ENCODE measurements around the gene PSME4.

DNA sequence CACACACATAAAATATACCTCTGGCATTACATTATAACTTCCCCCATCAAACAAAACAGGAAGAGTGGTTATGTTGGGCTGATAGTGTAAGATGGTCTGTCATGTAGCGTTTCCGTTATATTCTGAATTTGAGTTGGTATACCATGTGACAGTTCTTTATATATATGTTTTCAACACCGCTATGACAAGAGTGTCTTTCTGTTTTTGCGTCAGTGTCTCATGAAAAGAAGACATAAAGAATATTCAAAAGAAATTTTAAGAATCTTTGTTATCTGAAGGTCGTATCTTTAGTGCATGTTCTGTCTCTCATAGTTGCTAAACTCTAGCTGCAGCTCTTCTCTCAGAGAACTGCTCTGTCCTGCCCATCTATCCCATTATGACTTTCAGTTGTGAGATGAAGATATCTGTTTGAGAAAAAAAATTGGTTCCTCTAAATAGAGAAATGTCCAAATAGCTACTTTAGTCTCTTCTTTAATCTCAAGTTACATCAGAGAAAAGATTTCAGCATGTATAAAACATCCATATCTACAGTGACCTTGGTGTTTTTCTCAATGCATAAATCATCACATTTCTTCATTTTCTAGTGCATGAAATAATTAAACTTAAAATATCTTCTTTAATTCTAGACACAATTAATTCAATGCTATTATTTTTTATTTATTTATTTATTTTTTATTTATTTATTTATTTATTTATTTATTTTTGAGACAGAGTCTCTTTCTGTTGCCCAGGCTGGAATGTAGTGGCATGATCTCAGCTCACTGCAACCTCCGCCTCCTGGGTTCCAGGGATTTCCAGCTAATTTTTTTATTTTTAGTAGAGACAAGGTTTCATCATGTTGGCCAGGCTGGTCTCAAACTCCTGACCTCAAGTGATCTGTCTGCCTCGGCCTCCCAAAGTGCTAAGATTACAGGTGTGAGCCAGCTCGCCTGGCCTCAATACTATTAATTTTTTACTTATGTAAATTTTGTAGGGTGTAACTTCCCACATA, 24.3 kb upstream of the PSME4 start:
- TF ChIP-seq MAFK (conservative IDR thresholded peaks at IDR 0.05 in 1 of 2, IDR thresholded peaks at IDR 0.05 in 1 of 2; ENCODE audit: low read length in 2 of 2) (no peak), ZNF263 (CRISPR knock-in tag; IDR thresholded peaks at IDR 0.05) (no peak), BCL6 (CRISPR knock-in tag; IDR thresholded peaks at IDR 0.05) (no peak), GZF1 (CRISPR knock-in tag; IDR thresholded peaks at IDR 0.05) (no peak), JUNB (CRISPR knock-in tag; IDR thresholded peaks at IDR 0.05; ENCODE audit: borderline replicate concordance) (no peak), ATF1 (CRISPR knock-in tag; IDR thresholded peaks at IDR 0.05) (no peak), ZNF556 (CRISPR knock-in tag; IDR thresholded peaks at IDR 0.05; ENCODE audit: borderline replicate concordance) (no peak), POLR2A (IDR thresholded peaks at IDR 0.05; ENCODE audit: insufficient read depth in 1 of 2, low read depth in 2 of 2, low read length in 2 of 2) (no peak), GATAD1 (CRISPR knock-in tag; IDR thresholded peaks at IDR 0.05) (no peak), ZFP37 (CRISPR knock-in tag; IDR thresholded peaks at IDR 0.05; ENCODE audit: borderline replicate concordance) (no peak)
- TF ChIP-seq, protein P1, sequence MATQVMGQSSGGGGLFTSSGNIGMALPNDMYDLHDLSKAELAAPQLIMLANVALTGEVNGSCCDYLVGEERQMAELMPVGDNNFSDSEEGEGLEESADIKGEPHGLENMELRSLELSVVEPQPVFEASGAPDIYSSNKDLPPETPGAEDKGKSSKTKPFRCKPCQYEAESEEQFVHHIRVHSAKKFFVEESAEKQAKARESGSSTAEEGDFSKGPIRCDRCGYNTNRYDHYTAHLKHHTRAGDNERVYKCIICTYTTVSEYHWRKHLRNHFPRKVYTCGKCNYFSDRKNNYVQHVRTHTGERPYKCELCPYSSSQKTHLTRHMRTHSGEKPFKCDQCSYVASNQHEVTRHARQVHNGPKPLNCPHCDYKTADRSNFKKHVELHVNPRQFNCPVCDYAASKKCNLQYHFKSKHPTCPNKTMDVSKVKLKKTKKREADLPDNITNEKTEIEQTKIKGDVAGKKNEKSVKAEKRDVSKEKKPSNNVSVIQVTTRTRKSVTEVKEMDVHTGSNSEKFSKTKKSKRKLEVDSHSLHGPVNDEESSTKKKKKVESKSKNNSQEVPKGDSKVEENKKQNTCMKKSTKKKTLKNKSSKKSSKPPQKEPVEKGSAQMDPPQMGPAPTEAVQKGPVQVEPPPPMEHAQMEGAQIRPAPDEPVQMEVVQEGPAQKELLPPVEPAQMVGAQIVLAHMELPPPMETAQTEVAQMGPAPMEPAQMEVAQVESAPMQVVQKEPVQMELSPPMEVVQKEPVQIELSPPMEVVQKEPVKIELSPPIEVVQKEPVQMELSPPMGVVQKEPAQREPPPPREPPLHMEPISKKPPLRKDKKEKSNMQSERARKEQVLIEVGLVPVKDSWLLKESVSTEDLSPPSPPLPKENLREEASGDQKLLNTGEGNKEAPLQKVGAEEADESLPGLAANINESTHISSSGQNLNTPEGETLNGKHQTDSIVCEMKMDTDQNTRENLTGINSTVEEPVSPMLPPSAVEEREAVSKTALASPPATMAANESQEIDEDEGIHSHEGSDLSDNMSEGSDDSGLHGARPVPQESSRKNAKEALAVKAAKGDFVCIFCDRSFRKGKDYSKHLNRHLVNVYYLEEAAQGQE (IDR thresholded peaks at IDR 0.05; ENCODE audit: borderline replicate concordance in 1 of 2, low read depth in 1 of 2, low read length in 2 of 2) = no peak
- TF ChIP-seq, protein P2, sequence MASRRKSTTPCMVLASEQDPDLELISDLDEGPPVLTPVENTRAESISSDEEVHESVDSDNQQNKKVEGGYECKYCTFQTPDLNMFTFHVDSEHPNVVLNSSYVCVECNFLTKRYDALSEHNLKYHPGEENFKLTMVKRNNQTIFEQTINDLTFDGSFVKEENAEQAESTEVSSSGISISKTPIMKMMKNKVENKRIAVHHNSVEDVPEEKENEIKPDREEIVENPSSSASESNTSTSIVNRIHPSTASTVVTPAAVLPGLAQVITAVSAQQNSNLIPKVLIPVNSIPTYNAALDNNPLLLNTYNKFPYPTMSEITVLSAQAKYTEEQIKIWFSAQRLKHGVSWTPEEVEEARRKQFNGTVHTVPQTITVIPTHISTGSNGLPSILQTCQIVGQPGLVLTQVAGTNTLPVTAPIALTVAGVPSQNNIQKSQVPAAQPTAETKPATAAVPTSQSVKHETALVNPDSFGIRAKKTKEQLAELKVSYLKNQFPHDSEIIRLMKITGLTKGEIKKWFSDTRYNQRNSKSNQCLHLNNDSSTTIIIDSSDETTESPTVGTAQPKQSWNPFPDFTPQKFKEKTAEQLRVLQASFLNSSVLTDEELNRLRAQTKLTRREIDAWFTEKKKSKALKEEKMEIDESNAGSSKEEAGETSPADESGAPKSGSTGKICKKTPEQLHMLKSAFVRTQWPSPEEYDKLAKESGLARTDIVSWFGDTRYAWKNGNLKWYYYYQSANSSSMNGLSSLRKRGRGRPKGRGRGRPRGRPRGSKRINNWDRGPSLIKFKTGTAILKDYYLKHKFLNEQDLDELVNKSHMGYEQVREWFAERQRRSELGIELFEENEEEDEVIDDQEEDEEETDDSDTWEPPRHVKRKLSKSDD (CRISPR knock-in tag; IDR thresholded peaks at IDR 0.05; ENCODE audit: low read depth) = no peak
- TF ChIP-seq, protein P3, sequence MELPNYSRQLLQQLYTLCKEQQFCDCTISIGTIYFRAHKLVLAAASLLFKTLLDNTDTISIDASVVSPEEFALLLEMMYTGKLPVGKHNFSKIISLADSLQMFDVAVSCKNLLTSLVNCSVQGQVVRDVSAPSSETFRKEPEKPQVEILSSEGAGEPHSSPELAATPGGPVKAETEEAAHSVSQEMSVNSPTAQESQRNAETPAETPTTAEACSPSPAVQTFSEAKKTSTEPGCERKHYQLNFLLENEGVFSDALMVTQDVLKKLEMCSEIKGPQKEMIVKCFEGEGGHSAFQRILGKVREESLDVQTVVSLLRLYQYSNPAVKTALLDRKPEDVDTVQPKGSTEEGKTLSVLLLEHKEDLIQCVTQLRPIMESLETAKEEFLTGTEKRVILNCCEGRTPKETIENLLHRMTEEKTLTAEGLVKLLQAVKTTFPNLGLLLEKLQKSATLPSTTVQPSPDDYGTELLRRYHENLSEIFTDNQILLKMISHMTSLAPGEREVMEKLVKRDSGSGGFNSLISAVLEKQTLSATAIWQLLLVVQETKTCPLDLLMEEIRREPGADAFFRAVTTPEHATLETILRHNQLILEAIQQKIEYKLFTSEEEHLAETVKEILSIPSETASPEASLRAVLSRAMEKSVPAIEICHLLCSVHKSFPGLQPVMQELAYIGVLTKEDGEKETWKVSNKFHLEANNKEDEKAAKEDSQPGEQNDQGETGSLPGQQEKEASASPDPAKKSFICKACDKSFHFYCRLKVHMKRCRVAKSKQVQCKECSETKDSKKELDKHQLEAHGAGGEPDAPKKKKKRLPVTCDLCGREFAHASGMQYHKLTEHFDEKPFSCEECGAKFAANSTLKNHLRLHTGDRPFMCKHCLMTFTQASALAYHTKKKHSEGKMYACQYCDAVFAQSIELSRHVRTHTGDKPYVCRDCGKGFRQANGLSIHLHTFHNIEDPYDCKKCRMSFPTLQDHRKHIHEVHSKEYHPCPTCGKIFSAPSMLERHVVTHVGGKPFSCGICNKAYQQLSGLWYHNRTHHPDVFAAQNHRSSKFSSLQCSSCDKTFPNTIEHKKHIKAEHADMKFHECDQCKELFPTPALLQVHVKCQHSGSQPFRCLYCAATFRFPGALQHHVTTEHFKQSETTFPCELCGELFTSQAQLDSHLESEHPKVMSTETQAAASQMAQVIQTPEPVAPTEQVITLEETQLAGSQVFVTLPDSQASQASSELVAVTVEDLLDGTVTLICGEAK (IDR thresholded peaks at IDR 0.05) = no peak
- TF ChIP-seq, protein P3 (CRISPR knock-in tag; IDR thresholded peaks at IDR 0.05) = no peak
- TF ChIP-seq, protein P4, sequence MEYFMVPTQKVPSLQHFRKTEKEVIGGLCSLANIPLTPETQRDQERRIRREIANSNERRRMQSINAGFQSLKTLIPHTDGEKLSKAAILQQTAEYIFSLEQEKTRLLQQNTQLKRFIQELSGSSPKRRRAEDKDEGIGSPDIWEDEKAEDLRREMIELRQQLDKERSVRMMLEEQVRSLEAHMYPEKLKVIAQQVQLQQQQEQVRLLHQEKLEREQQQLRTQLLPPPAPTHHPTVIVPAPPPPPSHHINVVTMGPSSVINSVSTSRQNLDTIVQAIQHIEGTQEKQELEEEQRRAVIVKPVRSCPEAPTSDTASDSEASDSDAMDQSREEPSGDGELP (IDR thresholded peaks at IDR 0.05; ENCODE audit: borderline replicate concordance, low read depth) = no peak

Measured in HepG2 (cell line).